ENCODE data around the gene GPX5. TPM values are rescaled to one million over a fixed set of nuclear protein-coding genes. Genes with fewer than 3 reads are reported as not detected.

The GPX5 gene
- total RNA-seq, 1 donor from 2014 or later: not detected

DNA sequence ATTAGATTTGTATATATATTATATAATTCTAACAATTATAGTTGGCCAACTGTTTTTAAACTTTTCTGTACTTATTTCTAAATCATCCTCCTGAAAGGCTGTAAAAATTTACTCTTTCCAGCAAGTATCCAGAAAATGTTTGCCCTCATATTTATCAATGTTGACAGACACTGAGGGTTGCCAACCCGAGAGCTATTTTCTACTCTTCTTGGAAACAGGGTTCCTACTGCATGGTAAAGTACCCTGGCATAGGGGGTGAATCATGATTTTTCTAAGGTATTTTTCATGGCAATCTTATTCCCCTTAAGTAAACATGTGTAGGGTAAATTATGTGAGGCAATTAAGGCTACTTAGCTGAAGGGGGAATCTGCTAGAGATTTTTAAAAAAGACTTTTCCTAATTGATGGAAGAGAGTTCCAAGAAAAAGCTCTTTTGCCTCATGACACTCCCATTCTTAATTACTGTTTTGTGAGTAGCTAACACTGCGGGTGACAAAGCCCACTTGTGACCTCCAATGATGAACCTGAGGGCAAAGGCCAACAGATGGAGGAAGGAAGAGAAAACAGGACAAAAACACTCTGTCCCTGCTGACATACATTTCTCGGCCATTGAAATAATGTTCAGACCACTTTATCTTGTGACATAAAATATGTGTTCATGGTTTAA is 37.9 kb downstream of the GPX5 start:
- no peaks in the 10 kb centered on the region for H3K36me3 Mint-ChIP-seq (ENCODE audit: unreplicated experiment)
- DNase-seq: no peak

DNA sequence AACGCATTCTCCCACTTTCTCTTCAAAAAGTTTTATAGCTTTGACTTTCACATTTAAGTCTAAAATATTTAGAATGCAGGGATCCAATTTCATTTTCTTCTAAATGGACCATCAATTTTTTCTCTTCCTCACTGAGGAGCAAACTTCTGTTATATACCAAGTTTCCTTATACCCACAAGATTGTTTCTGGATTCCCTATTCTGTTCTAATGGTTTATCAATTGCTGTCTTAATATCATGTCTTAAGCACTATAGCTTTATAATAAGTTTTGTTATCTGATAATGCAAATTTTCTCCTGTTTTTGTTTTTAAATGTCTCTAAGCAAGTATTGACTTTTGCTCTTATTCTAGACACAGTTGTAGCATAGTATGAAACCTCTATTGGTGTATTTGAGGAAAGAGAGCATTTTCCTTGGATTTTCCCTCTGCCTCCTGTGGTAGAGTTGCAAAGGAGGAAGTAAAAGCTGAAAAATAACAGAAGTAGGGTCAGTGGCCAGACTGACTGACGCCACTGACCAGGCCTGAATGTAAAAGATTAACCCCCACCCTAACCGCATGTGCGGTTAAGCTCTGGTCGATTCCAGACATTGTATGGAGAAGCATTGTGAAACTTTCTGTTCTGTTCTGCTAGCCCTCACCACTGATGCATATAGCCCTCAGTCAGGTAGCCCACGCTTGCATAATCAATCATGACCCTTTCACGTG is 40.3 kb downstream of the GPX5 start:
- no peak for DNase-seq
- no peaks in the 10 kb centered on the region for H3K27me3 Mint-ChIP-seq (ENCODE audit: unreplicated experiment)
- no peaks in the 10 kb centered on the region for H3K36me3 Mint-ChIP-seq (ENCODE audit: unreplicated experiment)
- TF ChIP-seq, protein P1, sequence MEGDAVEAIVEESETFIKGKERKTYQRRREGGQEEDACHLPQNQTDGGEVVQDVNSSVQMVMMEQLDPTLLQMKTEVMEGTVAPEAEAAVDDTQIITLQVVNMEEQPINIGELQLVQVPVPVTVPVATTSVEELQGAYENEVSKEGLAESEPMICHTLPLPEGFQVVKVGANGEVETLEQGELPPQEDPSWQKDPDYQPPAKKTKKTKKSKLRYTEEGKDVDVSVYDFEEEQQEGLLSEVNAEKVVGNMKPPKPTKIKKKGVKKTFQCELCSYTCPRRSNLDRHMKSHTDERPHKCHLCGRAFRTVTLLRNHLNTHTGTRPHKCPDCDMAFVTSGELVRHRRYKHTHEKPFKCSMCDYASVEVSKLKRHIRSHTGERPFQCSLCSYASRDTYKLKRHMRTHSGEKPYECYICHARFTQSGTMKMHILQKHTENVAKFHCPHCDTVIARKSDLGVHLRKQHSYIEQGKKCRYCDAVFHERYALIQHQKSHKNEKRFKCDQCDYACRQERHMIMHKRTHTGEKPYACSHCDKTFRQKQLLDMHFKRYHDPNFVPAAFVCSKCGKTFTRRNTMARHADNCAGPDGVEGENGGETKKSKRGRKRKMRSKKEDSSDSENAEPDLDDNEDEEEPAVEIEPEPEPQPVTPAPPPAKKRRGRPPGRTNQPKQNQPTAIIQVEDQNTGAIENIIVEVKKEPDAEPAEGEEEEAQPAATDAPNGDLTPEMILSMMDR (IDR thresholded peaks at IDR 0.05; ENCODE audit: partially characterized antibody, unreplicated experiment): no peak
- H3K4me3 Mint-ChIP-seq (ENCODE audit: unreplicated experiment): no peak overlapping the region
- no peak overlapping the region for H3K27ac Mint-ChIP-seq (ENCODE audit: unreplicated experiment)
- peaks cover 1% of the 10 kb centered on the region for H3K4me1 Mint-ChIP-seq (ENCODE audit: low read depth, unreplicated experiment)
- H3K9me3 Mint-ChIP-seq (ENCODE audit: unreplicated experiment): peaks cover 2% of the 10 kb centered on the region

More for the DNA sequence above, 37.9 kb downstream of the GPX5 start:
- TF ChIP-seq, protein P1 (IDR thresholded peaks at IDR 0.05; ENCODE audit: partially characterized antibody, unreplicated experiment): no peak
- Mint-ChIP-seq H3K4me1 (ENCODE audit: low read depth, unreplicated experiment) (peaks cover 1% of the 10 kb centered on the region), H3K27me3 (ENCODE audit: unreplicated experiment) (no peaks in the 10 kb centered on the region), H3K9me3 (ENCODE audit: unreplicated experiment) (peaks cover 2% of the 10 kb centered on the region), H3K4me3 (ENCODE audit: unreplicated experiment) (no peak overlapping the region), H3K27ac (ENCODE audit: unreplicated experiment) (no peak overlapping the region)

DNA sequence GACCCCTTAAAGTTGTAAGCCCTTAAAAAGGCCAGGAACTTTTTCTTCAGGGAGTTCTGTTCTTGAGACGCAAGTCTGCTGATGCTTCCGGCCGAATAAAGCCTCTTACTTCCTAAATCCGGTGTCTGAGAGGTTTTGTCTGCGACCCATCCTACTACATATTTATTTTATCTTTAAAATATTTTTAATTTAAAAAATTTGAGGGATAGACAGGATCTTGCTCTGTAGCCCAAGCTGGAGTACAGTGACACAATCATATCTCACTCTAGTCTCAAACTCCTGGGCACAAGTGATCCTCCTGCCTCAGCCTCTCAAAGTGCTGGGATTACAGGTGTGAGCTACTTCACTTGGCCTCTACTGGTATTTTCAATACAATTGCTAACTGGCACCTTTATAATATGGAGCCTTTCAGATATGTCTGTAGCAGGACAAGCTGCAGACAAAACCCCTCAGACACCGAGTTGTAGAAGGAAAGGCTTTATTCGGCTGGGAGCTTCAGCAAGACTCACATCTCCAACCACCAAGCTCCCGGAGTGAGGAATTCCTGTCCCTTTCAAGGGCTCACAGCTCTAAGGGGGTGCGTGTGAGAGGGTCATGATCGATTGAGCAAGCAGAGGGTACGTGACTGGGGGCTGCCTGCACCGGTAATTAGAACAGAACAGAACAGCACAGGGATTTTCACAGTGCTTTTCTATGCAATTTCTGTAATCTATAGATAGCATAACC is 41.0 kb downstream of the GPX5 start:
- H3K4me3 Mint-ChIP-seq (ENCODE audit: unreplicated experiment): no peak overlapping the region
- H3K27ac Mint-ChIP-seq (ENCODE audit: unreplicated experiment): no peak overlapping the region
- no peaks in the 10 kb centered on the region for H3K27me3 Mint-ChIP-seq (ENCODE audit: unreplicated experiment)
- H3K4me1 Mint-ChIP-seq (ENCODE audit: low read depth, unreplicated experiment): peaks cover 1% of the 10 kb centered on the region
- H3K9me3 Mint-ChIP-seq (ENCODE audit: unreplicated experiment): peaks cover 3% of the 10 kb centered on the region
- no peak for DNase-seq
- TF ChIP-seq, protein P1 (IDR thresholded peaks at IDR 0.05; ENCODE audit: partially characterized antibody, unreplicated experiment): no peak
- H3K36me3 Mint-ChIP-seq (ENCODE audit: unreplicated experiment): no peaks in the 10 kb centered on the region

DNA sequence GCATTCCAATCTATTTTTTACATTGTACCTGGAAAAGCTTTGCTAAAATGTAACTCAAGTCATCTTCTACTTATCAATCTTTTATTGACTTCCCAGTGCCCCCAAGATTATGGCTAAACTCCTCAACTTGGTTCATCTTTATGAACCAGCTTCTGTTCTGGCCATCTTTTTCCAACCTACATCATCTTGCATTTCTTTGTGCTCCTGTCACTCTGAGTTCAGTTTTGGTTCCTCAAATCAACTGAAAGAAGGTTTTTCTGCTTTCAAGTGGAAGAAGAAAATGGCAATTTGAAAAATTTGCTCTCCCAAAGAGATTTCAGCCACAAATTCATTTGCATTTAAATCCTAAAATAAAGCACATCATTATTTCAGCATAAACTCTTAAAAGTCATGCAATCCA is 41.8 kb downstream of the GPX5 start:
- no peak for DNase-seq
- Mint-ChIP-seq H3K27ac (ENCODE audit: unreplicated experiment) (no peak overlapping the region), H3K4me3 (ENCODE audit: unreplicated experiment) (no peak overlapping the region), H3K9me3 (ENCODE audit: unreplicated experiment) (peaks cover 3% of the 10 kb centered on the region), H3K4me1 (ENCODE audit: low read depth, unreplicated experiment) (peaks cover 1% of the 10 kb centered on the region), H3K36me3 (ENCODE audit: unreplicated experiment) (no peaks in the 10 kb centered on the region), H3K27me3 (ENCODE audit: unreplicated experiment) (no peaks in the 10 kb centered on the region)
- TF ChIP-seq, protein P1 (IDR thresholded peaks at IDR 0.05; ENCODE audit: partially characterized antibody, unreplicated experiment): no peak
